ENCODE measurements around the gene NTN5.
"Not testable (repeated sequence)": the region's sequence is repeated elsewhere in the genome, so short reads cannot be mapped to it uniquely, and the experiment has no call there.

The NTN5 gene

GRCh38 chr19:48696353-48697010 is 23.7 kb upstream of the NTN5 start:
- H3K36me3 ChIP-seq (ENCODE audit: control insufficient read depth, insufficient read depth, low read length), result no peaks in the 10 kb centered on the region
- peak overlapping the region; percentile 22 for H3K4me3 ChIP-seq (ENCODE audit: extremely low read depth, insufficient read depth, low read length, poor library complexity, severe bottlenecking)
- no peaks in the 10 kb centered on the region for H3K9me3 ChIP-seq (ENCODE audit: control insufficient read depth, low read length)
- 1 to 3% methylated on average over 15 to 28 of the region's 34 CpGs for WGBS, 2 experiments (ENCODE audit: insufficient coverage in 2 of 2)
- no peak overlapping the region for H3K27ac ChIP-seq (ENCODE audit: low read depth, low read length, severe bottlenecking)
- peaks cover 7% of the 10 kb centered on the region for H3K4me1 ChIP-seq (ENCODE audit: control insufficient read depth, insufficient read depth, low read length, poor library complexity, severe bottlenecking)

DNA sequence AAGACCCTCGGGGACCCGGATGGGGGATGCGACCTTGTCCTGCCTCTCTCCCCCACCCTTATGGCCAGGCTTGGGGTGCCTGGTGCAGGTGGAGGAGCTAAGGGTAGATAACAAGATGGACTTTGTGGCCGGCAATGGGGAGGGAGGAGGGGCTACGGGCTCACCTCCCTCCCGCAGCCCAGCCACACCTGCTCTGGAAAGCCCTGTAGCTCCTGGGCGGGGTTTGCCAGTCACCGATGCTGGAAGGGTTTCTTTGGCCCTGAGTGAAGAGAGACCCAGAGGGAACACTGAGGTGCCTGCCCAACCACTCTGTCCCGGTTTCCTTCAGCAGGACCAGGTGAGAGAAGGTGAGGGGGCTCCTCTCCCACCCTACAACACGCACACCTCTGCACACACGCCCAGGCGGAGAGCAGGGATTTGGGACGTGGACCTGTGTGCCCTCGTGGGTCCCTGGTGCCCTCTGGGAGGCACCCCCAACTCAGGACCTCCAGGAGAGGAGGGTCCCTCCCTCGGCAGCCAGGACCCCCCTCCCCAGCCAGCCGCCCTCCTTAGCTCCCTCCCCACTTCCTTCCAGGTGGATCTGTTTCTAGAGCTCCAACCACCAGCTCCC is 23.0 kb upstream of the NTN5 start, which contains the start of gene FUT2:
TSS of gene FUT2 (plus strand) at position 229 of the 610 bp plus-strand sequence. CDS start 6,986 bp downstream, outside the sequence.
- WGBS, 2 experiments (ENCODE audit: insufficient coverage in 2 of 2), result 20 to 33% methylated on average over 8 to 9 of the region's 16 CpGs
- Histone ChIP-seq H3K9me3 (ENCODE audit: control insufficient read depth, low read length) (no peaks in the 10 kb centered on the region), H3K4me3 (ENCODE audit: extremely low read depth, insufficient read depth, low read length, poor library complexity, severe bottlenecking) (peak within 1 kb of the TSS; percentile 22), H3K4me1 (ENCODE audit: control insufficient read depth, insufficient read depth, low read length, poor library complexity, severe bottlenecking) (peaks cover 7% of the 10 kb centered on the region), H3K36me3 (ENCODE audit: control insufficient read depth, insufficient read depth, low read length) (no peaks in the 10 kb centered on the region), H3K27ac (ENCODE audit: low read depth, low read length, severe bottlenecking) (no peak within 1 kb of the TSS)

GRCh38 chr19:48693629-48694028 is 20.8 kb upstream of the NTN5 start:
- not testable (repeated sequence) for H3K4me1 ChIP-seq (ENCODE audit: control insufficient read depth, insufficient read depth, low read length, poor library complexity, severe bottlenecking); H3K4me3 ChIP-seq (ENCODE audit: extremely low read depth, insufficient read depth, low read length, poor library complexity, severe bottlenecking); H3K9me3 ChIP-seq (ENCODE audit: control insufficient read depth, low read length); H3K36me3 ChIP-seq (ENCODE audit: control insufficient read depth, insufficient read depth, low read length); H3K27ac ChIP-seq (ENCODE audit: low read depth, low read length, severe bottlenecking)
- 94 to 98% methylated on average over 7 to 8 of the region's 9 CpGs for WGBS, 2 experiments (ENCODE audit: insufficient coverage in 2 of 2)

- Histone ChIP-seq H3K4me3 (ENCODE audit: extremely low read depth, insufficient read depth, low read length, poor library complexity, severe bottlenecking) (no peak overlapping the region), H3K27ac (ENCODE audit: low read depth, low read length, severe bottlenecking) (no peak overlapping the region), H3K9me3 (ENCODE audit: control insufficient read depth, low read length) (no peaks in the 10 kb centered on the region), H3K4me1 (ENCODE audit: control insufficient read depth, insufficient read depth, low read length, poor library complexity, severe bottlenecking) (no peaks in the 10 kb centered on the region), H3K36me3 (ENCODE audit: control insufficient read depth, insufficient read depth, low read length) (no peaks in the 10 kb centered on the region)
- WGBS, 2 experiments (ENCODE audit: insufficient coverage in 2 of 2), result 88 to 96% methylated on average over 5 to 6 of the region's 7 CpGs
Observed at GRCh38 chr19:48689449-48689848, 16.6 kb upstream of the NTN5 start.

DNA sequence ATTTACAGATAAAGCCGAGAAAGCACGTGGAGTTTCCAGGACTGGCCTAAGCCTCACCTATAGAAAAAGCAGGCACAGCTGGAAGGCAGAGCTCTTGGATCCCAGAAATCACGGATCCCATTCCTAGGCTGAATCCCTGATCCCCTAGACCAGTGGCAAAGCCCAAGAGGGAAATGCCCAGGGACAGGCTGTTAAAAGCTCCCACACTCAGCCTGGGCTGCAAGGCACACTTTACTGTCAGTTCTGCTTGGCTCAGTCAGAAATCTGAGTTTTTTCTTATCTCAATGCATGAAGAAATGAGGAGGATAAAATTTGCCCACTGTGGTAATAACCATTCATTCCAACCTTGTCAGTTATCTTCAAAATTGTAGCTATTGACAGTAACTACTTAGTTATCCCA is 15.0 kb upstream of the NTN5 start:
- H3K27ac ChIP-seq (ENCODE audit: low read depth, low read length, severe bottlenecking), result no peak overlapping the region
- 82 to 92% methylated on average over 3 of the region's 3 CpGs for WGBS, 2 experiments (ENCODE audit: insufficient coverage in 2 of 2)
- H3K4me1 ChIP-seq (ENCODE audit: control insufficient read depth, insufficient read depth, low read length, poor library complexity, severe bottlenecking), result no peaks in the 10 kb centered on the region
- no peaks in the 10 kb centered on the region for H3K9me3 ChIP-seq (ENCODE audit: control insufficient read depth, low read length)
- H3K4me3 ChIP-seq (ENCODE audit: extremely low read depth, insufficient read depth, low read length, poor library complexity, severe bottlenecking), result no peak overlapping the region
- no peaks in the 10 kb centered on the region for H3K36me3 ChIP-seq (ENCODE audit: control insufficient read depth, insufficient read depth, low read length)

DNA sequence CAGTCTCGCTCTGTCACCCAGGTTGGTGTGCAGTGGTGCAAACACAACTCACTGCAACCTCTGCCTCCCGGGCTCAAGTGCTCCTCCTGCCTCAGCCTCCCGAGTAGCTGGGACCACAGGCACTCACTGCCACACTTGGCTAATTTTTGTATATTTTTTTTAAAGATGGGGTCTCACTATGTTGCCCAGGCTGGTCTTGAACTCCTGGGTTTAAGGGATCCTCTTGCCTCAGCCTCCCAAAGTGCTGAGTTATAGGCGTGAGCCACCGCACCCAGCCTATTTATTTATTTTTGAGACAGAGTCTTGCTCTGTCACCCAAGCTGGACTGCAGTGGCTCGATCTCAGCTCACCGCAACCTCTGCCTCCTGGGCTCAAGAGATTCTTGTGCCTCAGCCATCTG is 13.8 kb upstream of the NTN5 start:
- H3K9me3 ChIP-seq (ENCODE audit: control insufficient read depth, low read length); H3K36me3 ChIP-seq (ENCODE audit: control insufficient read depth, insufficient read depth, low read length); H3K4me3 ChIP-seq (ENCODE audit: extremely low read depth, insufficient read depth, low read length, poor library complexity, severe bottlenecking); H3K27ac ChIP-seq (ENCODE audit: low read depth, low read length, severe bottlenecking); H3K4me1 ChIP-seq (ENCODE audit: control insufficient read depth, insufficient read depth, low read length, poor library complexity, severe bottlenecking): not testable (repeated sequence)
- 94 to 98% methylated on average over 4 to 7 of the region's 7 CpGs for WGBS, 2 experiments (ENCODE audit: insufficient coverage in 2 of 2)

- no peak overlapping the region for H3K27ac ChIP-seq (ENCODE audit: low read depth, low read length, severe bottlenecking)
- H3K36me3 ChIP-seq (ENCODE audit: control insufficient read depth, insufficient read depth, low read length), result no peaks in the 10 kb centered on the region
- H3K4me1 ChIP-seq (ENCODE audit: control insufficient read depth, insufficient read depth, low read length, poor library complexity, severe bottlenecking), result no peaks in the 10 kb centered on the region
- H3K4me3 ChIP-seq (ENCODE audit: extremely low read depth, insufficient read depth, low read length, poor library complexity, severe bottlenecking), result no peak overlapping the region
- H3K9me3 ChIP-seq (ENCODE audit: control insufficient read depth, low read length), result no peaks in the 10 kb centered on the region
- WGBS, 2 experiments (ENCODE audit: insufficient coverage in 2 of 2), result 68 to 83% methylated on average over 3 of the region's 3 CpGs
Observed at GRCh38 chr19:48686088-48686487, 13.3 kb upstream of the NTN5 start.

DNA sequence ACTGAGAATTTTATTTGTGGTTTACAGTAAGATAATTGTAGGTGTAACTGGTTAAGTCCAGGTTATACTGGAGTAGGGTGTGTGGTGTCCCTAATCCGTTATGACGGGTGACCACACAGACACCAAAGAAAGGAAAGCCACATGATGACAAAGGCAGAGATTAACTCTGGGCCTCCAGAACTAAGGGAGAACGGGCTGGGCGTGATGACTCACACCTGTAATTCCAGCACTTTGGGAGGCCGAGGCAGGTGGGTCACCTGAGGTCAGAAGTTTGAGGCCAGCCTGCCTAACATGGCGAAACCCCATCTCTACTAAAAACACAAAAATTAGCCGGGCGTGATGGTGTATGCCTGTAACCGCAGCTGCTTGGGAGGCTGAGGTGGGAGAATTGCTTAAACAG is 12.8 kb upstream of the NTN5 start:
- Histone ChIP-seq H3K4me1 (ENCODE audit: control insufficient read depth, insufficient read depth, low read length, poor library complexity, severe bottlenecking) (no peaks in the 10 kb centered on the region), H3K27ac (ENCODE audit: low read depth, low read length, severe bottlenecking) (no peak overlapping the region), H3K36me3 (ENCODE audit: control insufficient read depth, insufficient read depth, low read length) (no peaks in the 10 kb centered on the region), H3K9me3 (ENCODE audit: control insufficient read depth, low read length) (no peaks in the 10 kb centered on the region), H3K4me3 (ENCODE audit: extremely low read depth, insufficient read depth, low read length, poor library complexity, severe bottlenecking) (no peak overlapping the region)
- WGBS, 2 experiments (ENCODE audit: insufficient coverage in 2 of 2), result 91 to 92% methylated on average over 5 to 8 of the region's 9 CpGs

GRCh38 chr19:48683349-48683748 is 10.5 kb upstream of the NTN5 start:
- H3K9me3 ChIP-seq (ENCODE audit: control insufficient read depth, low read length), result no peaks in the 10 kb centered on the region
- no peaks in the 10 kb centered on the region for H3K36me3 ChIP-seq (ENCODE audit: control insufficient read depth, insufficient read depth, low read length)
- 91 to 100% methylated on average over 8 to 10 of the region's 11 CpGs for WGBS, 2 experiments (ENCODE audit: insufficient coverage in 2 of 2)
- no peak overlapping the region for H3K27ac ChIP-seq (ENCODE audit: low read depth, low read length, severe bottlenecking)
- no peak overlapping the region for H3K4me3 ChIP-seq (ENCODE audit: extremely low read depth, insufficient read depth, low read length, poor library complexity, severe bottlenecking)
- no peaks in the 10 kb centered on the region for H3K4me1 ChIP-seq (ENCODE audit: control insufficient read depth, insufficient read depth, low read length, poor library complexity, severe bottlenecking)

DNA sequence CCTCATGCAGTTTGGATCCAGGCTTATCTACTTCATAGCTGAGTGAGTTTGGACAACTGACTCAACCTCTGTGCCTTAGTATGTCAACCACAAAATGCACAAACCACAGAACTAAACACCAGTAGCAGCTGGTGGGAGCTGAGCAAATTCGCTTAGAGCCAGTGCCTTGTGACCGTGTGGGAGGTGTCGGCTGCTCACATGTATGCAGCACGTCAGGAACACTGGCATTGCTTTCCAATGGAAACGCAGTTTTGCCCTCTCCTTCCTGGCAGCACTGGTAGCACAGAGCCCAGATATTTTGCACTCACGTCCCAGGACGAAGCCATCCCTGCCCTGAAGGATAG is 8.3 kb upstream of the NTN5 start:
- Histone ChIP-seq H3K36me3 (ENCODE audit: control insufficient read depth, insufficient read depth, low read length) (no peaks in the 10 kb centered on the region), H3K27ac (ENCODE audit: low read depth, low read length, severe bottlenecking) (no peak overlapping the region), H3K4me1 (ENCODE audit: control insufficient read depth, insufficient read depth, low read length, poor library complexity, severe bottlenecking) (no peaks in the 10 kb centered on the region), H3K9me3 (ENCODE audit: control insufficient read depth, low read length) (no peaks in the 10 kb centered on the region), H3K4me3 (ENCODE audit: extremely low read depth, insufficient read depth, low read length, poor library complexity, severe bottlenecking) (no peak overlapping the region)
- WGBS, 2 experiments (ENCODE audit: insufficient coverage in 2 of 2), result 80 to 95% methylated on average over 7 of the region's 7 CpGs

DNA sequence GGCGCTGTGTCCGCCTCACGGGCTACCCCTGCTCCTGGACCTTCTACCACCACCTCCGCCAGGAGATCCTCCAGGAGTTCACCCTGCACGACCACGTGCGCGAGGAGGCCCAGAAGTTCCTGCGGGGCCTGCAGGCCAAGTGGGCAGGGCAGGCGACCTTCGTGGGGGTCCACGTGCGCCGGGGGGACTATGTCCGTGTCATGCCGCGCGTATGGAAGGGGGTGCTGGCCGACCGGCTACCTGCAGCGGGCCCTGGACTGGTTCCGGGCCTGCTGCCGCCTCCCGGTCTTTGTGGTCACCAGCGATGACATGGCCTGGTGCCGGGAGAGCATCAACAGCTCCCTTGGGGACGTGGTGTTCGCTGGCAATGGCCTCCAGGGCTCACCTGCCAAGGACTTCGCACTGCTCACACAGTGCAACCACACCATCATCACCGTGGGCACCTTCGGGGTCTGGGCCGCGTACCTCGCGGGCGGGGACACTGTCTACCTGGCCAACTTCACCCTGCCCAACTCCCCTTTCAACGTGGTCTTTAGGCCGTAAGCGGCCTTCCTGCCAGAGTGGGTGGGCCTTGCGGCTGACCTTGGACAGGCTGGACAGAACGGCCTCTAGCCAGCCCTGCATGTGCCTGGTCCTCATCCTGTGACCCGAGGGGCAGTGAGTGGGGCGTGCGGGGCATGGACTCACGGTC is 7.8 kb upstream of the NTN5 start:
- H3K4me3 ChIP-seq (ENCODE audit: extremely low read depth, insufficient read depth, low read length, poor library complexity, severe bottlenecking), result no peak overlapping the region
- no peaks in the 10 kb centered on the region for H3K4me1 ChIP-seq (ENCODE audit: control insufficient read depth, insufficient read depth, low read length, poor library complexity, severe bottlenecking)
- H3K9me3 ChIP-seq (ENCODE audit: control insufficient read depth, low read length), result no peaks in the 10 kb centered on the region
- no peak overlapping the region for H3K27ac ChIP-seq (ENCODE audit: low read depth, low read length, severe bottlenecking)
- H3K36me3 ChIP-seq (ENCODE audit: control insufficient read depth, insufficient read depth, low read length), result no peaks in the 10 kb centered on the region
- 95 to 96% methylated on average over 38 to 45 of the region's 45 CpGs for WGBS, 2 experiments (ENCODE audit: insufficient coverage in 2 of 2)
